Measurements from ENCODE around the gene NR1H2.
"Not testable (repeated sequence)": the region's sequence is repeated elsewhere in the genome, so short reads cannot be mapped to it uniquely, and the experiment has no call there.

Gene NR1H2

DNA sequence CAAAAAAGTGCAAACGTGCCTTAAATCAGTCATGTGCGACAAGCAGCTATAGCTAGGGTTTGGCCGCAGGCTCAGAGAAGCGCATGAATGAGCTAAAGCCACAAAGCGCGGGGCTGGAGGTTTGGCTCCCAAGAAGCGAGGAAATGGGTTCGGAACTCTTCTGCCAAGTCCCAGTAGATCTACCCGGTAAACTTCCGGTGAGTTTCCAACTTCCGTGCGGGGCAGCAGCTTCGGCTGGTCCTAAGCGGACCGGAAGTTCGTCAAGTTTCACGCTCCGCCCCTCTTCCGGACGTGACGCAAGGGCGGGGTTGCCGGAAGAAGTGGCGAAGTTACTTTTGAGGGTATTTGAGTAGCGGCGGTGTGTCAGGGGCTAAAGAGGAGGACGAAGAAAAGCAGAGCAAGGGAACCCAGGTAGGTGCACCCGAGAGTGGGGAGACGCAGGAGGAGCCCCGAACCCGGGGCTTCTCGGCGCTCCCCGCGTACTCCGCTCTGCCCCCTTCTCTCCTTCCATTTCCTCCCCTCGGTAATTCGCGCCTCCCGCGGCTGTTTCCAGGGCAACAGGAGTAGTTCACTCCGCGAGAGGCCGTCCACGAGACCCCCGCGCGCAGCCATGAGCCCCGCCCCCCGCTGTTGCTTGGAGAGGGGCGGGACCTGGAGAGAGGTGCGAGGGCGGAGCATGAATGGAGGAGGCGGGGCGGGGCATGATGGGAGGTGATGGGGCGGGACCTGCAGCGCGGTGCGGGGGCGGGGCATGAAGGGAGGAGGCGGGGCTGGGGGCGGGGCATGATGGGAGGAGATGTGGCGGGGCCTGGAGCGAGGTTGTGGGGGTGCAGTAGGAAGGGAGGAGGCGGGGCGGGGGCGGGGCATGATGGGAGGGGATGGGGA, at the start of gene NR1H2:
Gene NR1H2 (plus strand): TSS at position 292 of the 885 bp plus-strand sequence. CDS start 1,149 bp downstream, outside the sequence.
- peak; percentile 84 for DNase-seq (ENCODE audit: low read depth)

DNA sequence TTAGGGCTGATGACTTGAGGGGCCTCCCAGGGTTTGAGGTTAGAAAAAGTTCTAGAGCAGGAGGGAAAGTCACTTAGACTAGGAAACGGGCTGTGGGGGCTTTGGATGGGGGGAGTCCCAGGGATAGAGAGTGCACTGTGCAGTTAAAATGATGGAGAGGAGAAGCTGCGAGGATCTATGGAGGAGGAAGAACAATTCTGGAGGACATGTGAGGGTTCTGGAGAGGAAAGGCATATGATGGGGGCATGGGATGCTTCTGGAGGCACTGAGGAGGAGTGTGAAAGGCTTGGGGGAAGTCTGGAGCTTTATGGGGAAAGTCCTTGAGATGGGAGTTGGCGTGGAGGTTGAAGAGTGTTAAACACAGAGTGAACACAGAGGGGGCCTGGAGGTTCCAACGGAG, 49.2 kb upstream of the NR1H2 start:
- DNase-seq (ENCODE audit: low read depth), result no peak

DNA sequence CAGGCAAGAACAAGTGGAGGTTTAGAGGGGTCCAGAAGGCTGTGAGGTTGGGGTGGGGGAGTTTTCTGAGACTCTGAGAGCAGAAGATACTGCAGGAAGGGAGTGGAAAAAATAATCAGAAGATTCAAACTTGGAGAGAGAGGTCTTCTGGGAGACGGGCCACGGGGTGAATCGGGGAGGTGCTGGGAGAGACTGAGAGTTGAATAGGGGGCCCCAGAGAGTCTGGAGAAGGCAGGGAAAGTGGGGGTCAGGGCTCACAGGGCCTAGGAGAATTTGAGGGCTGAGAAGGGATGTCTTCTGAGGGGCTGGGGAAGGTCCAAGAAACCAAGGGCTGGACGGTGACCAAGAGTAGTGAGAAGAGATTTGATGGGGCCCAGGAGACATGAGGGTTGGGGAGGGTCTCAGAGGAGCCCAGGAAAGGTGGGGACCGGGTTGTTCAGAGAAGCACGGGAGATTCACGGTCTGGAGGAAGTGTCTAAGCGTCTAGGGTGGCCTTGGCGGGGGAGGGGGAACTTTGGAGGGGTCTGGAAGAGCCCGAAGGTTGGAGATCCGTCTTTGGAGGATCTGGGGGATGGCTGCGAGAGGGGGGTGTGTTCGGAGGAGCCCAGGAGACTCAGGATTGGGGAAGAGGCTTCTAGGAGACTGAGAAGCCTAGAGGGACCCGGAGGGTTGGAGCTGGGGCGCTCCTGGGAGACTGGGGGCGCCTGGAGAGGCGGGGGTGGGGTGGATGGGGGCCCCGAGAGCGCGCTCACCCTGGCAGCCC, 48.6 kb upstream of the NR1H2 start:
- DNase-seq (ENCODE audit: low read depth), result no peak

DNA sequence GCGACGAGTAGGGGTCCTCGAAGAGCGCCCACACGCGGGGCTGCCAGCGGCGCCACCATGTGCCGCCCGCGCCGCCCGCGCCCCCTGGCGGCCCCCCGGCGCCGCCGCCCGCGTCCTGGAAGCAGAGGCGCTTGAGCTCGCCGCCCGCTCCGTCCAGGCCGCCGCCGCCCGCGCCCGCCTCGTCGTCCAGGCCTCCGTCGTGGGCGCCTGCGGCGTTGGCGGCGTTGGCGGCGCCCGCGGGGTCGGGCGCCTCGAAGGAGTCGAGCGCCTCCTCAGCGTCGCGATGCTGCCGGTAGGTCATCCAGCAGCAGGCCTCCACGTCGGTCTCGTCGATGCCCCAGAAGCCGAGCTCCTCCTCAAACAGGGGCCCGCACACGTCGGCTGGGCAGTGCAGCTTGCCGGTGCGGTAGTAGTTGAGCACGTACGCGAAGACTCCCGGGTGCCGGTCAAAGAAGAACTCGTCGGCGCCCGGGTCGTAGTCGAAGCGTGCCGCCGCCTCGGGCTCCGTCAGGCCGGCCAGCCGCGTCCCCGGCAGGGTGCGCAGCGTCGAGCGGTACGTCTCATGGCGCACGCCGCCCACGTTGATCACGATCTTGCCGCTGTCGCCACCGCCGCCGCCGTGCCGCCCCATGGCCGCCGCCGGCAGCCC, 47.9 kb upstream of the NR1H2 start:
- no peak for DNase-seq (ENCODE audit: low read depth)

DNA sequence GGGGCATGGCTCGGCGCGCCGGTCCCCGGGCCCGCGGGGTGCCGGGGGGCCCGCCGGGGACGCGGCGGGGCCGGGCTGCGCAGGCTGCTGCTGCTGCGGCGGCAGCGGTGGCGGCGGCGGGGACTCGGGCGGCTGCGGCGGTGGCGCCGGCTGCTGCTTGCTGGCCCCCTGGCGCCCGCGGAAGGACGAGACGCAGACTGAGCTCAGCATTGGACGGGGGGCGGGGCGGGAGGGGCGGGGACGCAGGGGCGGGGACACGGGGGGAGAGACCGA, 47.4 kb upstream of the NR1H2 start:
- no peak for DNase-seq (ENCODE audit: low read depth)

DNA sequence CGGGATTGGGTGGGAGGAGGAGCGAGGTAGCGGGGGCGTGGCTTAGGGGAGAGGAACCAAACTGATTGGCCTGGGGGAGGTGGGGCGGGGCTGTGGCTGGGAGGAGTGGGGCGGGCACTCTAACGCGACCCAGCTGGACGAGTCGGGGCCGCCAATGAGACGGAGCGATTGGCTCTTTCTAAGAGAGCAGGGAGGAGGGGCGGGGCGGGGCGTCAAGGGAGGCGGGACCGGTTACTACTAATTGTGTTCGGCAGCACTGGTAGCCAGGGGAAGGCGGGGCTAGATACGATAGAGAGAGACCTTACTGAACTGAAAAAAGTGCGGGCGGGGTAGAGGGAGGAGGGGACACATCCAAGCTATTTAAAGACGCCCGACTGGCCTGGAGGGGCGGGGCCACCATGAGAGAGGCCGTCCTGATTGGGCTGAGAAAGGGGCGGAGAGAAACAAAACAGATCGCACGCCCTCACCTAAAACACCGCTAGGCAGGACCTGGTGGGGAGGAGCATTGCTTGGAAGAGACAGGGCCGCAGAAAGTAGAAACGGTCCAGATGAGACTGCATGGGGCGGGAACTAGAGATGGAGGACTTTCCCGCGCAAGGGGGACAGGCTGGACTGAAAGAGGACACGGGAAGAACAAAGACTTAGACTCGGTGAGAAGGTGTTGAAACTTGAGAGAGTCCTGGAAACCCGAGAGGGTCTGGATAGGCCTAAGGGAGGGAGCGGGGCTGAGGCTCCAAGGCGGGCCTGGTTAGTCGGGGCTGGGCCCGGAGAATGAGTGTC, 46.9 kb upstream of the NR1H2 start, which contains the start of gene KCNC3:
Gene KCNC3 (minus strand): TSS at position 232 of the 780 bp plus-strand sequence. CDS start 295 bp downstream, outside the sequence.
- DNase-seq (ENCODE audit: low read depth), result peak; percentile 93

DNA sequence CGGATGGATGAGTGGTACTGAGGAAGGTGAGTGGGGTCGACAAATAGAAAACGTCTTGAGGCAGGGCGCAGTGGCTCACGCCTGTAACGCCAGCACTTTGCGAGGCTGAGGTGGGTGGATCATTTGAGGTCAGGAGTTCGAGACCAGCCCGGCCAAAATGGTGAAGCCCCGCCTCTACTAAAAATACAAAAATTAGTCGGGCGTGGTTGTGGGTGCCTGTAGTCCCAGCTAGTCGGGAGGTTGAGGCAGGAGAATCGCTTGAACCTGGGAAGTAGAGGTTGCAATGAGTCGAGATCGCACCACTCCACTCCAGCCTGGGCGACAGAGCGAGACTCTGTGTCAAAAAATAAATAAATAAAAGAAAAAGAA, 46.3 kb upstream of the NR1H2 start:
- DNase-seq (ENCODE audit: low read depth), result not testable (repeated sequence)

DNA sequence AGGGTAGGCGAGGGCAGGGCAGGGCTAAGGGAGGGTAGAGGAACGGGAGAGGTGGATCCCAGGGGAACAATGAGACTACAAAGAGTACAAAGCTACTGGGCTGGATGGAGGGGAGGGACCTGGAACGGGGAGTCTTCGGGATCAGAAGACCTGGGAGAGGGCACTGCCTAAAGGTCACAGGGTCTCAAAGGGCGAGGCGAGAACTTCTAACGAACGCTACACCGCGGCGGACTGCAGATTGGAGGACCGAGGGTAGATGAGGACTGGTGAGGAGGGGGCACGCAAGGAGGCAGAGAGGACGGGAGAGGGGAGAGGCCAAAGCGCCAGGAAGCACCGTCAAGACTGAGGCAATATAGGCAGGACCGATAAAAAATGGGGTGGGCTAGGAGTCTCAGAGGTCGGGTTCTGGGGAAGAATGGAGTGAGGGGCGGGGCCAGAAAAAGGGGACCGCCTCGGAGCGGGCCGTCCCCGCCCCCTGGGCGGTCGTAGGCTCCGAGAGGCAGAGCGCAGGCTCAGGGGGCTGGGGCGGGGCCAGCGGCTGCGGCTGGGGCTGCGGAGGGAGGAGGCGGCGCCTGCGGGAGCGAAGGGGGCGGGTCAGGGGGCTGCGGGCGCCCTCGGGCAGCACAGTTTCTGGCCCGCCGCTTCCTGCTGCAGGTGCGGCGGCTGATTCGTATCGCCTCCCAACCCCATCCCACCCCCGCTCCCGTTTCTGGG, 45.7 kb upstream of the NR1H2 start:
- DNase-seq (ENCODE audit: low read depth), result peak; percentile 69

DNA sequence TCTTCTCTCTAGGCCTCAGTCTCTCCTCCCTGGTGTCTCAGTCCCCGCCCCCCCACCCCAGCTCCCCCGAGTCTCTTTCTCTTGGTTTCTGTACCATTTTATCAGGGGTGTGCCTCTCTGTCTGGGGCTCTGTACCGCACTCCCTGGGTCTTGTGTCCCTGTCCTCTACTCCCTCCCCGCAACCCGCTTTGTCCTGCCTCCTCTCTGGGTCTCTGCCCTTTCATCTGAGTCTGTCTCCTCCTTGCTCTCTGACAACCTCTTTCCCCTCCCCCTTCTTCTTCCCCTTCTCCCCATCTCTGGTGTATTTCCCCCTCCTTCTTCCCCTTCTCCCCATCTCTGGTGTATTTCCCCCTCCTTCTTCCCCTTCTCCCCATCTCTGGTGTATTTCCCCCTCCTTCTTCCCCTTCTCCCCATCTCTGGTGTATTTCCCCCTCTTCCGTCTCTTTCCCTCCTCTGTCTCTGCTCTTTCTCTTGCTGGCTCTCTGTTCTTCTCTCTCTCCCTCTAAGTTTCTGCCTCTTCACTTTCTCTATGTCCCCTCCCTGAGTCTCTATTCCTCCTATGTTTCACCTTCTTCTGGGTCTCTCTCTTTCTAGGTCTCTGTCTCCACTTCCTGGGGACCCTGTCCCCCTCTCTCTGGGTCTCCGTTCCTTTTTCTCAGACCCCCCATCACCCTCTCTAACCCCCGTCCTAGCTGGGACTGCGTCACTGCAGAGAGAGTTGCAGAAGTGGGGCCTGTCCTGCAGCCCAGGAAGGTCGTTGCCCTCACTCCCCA, 44.9 kb upstream of the NR1H2 start:
- no peak for DNase-seq (ENCODE audit: low read depth)

DNA sequence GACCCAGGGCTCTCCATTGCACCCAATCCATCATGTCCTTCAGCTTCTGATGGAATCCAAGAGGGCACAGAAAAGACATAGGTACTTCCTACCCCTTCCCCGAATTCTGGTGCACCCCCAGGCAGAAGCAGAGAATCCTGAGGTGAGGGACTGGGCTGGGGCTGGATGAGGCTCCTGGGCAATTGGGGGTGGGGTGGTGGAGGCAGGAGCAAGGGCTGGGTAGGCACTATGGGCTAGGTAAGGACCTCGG, 44.3 kb upstream of the NR1H2 start:
- DNase-seq (ENCODE audit: low read depth), result no peak

DNA sequence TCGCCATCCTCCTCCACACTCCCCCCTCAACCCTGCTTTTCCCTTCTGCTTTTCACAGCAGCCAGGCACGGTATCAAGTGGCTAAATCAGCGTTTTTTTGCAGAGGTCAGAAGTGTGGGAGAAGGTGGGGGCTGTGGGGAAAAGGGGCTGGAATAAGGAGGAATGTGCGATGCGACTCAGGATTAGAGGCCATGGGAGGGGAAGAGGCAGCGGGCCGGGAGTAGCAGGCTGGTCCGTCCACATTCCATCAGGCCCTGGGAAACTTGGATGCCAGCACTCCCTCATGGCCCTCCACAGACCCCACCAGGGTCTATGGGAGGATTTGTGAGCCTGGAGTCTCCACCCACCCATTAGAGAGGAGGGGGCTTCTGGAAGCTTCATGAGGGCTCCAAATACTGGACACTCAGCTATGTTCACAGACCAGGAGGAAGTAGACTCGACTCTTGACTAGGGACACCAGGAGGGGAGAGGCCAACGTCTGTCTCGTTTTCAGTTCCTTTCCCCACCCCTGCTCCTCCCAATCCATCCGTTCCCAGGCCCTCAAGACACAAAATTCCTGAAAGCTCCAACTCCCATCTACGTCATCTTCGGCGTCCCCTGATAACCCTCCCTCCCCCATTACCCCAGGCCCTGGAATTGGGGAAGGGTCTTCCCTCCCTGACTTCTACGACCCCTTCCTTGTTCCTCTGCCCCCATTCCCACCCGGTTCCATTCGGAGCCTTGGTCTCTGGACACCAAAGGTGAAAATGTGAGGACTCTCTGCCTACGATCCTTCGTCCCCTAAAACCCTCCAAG, 43.8 kb upstream of the NR1H2 start:
- no peak for DNase-seq (ENCODE audit: low read depth)

DNA sequence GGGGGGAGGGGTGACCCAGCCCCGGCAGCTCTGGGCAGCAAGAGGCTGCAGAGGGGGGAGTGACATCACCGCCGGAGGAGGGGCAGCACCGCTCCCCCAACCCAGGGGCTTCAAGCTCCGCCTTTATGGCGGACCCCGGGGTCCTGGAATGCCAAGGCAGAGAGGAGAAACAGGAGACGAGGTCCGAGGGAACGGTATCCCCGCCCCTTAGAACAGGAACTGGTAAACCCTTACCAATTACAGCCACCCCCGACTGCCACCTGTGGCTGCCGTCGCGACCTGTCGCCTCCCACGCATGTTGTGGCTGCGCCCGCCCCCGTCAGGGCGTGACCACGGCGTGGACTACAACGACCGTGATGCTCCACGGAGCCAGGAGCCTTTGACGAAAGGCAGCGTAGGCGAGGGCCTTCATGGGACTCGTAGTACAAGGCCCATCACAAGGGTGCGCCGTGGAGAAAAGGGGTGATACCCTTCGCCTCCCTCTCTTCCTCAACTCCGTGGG, 43.0 kb upstream of the NR1H2 start:
- DNase-seq (ENCODE audit: low read depth), result peak; percentile 87

DNA sequence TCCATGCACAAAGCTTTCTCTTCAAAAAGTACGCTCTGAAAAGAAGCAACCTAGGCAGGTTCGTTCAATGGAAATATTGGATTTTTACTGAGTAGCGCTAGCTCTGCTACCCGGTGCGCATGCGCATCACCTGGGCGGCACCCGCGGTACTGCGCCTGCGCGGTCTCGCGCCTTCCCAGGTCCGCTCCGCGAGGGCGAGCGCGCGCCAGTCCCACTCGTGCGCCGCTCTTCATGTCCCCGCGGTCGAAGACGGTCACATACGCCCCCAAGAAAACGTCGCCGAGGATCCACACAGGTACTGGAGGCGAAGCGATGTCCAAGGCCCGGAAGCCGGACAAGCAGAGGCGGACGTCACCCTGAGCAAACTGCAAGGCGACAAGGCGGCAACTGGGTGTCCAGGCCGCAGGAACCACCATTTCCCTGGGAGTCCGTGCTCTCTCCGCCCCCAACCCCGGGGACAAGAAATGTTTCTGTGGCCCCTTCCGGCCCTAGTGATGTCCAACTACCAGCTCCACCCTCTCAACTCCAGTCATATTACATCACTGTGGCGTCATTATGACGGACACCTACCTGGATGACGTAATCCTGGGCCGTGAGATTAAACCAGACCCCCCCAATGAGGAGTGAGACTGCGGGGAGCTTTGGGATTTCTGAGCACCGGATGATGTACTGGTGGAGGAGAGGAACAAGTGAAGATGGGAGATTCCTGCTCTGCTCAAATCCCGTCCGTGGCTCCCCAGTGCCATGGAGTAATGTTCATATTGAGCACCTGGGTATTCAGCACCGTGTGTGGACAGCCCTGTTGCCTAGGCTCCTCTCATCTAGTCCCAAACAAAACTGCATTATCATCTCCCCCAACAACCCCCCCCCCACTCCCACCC, 42.3 kb upstream of the NR1H2 start:
- DNase-seq (ENCODE audit: low read depth), result peak; percentile 64

DNA sequence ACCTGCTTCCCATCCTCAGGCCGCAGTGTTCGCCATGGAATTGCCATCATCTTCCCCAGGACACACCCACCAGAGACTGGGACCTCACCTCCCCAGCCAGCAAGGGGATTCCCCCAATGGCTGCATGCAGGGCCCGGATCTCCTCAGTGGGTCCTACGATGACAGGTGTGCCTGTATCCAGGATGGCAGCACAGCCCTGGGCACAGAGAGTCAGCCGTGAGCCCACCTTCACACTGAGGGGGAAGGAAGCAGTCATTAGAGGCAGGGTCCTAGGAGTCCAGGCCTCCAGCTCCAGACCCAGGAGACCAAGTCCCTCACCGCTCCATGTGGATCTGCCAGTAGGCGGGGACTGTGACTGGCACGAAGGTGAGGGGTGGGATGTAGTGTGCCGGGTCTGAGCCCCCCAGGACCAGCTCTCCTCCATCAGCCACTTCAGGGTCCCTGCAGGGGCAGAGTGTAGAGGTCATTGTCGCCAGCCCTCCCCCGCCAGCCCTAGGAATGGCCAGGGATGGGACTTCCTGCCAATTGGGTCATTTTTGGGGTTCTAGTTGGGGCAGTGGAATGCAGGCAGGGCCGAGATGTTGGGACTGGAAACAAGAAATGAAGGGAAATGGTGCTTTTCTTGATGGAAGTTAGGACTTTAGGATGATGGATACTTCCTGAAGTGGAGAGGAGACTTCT, 41.4 kb upstream of the NR1H2 start:
- DNase-seq (ENCODE audit: low read depth), result no peak

DNA sequence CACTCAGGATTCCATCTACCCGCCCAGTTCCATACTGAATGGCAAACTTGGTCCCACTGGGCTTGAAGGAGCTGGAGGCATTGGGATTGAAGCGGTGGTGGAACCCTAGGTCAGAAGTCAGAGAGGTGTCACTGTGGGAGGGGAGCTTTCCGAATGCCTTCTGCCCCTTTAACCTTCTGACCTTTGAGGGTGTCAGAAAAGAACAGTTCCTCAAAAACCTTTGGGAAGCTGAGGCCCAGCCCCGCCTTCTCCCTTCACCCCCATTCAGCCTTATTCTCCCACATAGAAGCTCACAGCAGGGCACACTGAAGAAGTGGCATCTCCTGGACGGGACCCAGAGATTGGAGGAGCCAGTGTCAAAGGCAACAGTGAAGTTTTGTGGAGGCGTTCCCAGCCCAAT, 39.2 kb upstream of the NR1H2 start:
- DNase-seq (ENCODE audit: low read depth), result not testable (repeated sequence)

DNA sequence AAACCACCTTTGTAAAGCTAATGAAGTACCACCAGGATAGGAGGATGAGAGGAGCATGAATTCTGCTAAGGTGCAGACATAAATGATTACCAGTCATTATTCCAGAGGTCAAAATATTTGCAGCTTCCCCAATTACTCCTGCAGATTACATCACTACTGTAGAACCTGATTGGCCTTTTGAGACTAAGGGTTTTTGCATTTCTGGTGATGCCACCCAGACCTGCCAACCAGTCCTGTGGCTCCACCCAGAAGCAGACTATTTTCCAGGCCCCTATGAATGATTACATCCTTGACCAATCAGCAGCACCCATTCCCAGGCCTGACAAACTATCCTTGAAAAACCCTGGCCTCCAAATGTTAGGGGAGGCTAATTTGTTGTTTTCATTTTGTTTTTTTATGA, 35.9 kb upstream of the NR1H2 start:
- no peak for DNase-seq (ENCODE audit: low read depth)

DNA sequence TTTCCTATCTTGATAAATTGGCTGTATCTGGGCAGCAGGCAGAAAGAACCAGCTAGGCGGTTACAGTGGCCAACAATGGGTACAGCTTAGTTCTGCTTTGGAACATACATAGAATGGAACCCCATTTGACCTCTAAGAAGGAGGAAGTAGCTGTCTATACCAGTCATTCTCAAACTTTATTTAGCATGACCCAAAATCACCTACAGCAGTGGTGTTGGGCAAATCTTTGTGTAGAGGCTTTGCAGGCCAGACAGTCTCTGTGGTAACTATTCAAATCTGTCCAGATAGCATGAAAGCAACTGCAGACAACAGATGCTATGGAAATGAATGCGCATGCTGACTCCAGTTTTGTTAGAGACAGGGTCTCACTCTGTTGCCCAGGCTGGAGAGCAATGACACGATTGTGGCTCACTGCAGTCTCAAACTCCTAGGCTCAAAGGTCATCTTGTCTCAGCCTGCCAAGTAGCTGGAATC, 35.1 kb upstream of the NR1H2 start:
- DNase-seq (ENCODE audit: low read depth), result no peak

DNA sequence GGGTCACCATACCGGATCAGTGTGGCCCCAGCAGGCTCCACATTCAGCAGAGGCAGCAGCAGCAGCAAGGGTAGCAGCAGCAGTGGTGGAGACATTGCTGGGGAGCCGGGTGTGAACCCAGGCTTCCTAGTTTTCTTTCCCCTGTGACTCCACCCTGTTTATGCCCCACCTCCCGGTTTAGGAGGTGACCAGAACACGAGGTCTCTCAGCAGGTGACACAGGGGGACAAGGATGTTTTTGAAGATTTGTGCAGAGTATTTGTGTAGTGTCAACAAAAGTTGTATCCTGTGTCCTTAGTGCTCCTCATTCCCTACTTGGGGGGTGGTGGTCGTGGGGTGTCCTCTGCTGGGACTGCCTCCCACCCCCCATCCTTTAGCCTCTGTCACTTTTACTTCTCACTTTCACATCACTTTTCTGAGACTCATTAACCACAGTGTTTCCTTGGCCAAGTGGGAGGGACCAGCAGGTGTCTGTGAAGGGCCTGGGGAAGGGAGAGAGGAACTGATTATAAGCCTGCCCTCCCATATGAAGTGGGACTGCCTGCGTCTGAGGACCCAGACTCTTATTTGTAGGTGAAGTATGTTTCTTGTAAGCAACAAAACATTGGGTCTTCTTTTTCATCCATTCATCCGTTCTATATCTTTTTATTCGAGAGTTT, 31.5 kb upstream of the NR1H2 start:
- DNase-seq (ENCODE audit: low read depth), result no peak

Measured in stimulated activated CD8-positive, alpha-beta memory T cell treated with anti-CD3 and anti-CD28 coated beads, Interleukin-7, amount 100 ng/mL, for 24 hours (primary cell).